Measurements from ENCODE around the gene PCDH12. TPM values are rescaled to one million over a fixed set of nuclear protein-coding genes. Genes with fewer than 3 reads are reported as not detected.

The PCDH12 gene
- total RNA-seq, 1 experiment from 2014 or later: not detected

DNA sequence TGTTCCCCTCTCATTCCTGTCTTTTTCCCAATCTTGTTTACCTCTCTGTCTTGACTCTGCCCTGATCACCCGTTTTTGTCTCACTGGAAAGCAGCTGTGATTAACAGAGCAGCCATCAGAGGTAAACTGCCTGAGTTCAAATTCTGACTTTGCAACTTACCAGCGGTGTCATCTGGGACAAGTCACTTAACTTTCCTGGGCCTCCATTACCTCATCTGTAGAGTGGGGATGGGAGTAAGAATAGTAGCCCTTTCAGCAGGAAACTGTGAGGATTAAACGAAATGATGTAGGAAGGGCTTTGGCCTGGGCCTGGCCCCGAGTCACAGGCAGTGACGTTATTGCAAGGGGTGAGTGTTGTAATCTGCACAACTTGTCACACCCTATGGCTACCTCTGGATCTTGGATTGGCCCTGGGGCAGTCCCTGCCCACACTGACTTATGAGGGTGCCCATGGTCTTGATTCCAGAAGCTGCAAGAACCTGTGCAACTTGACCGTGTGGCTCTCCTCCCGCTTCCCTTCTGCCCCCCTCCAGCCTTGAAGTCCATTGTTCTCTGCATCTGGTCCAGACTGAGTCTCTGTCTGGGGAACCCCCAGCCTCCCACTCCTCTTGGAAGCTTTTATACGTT, 657 bp upstream of the PCDH12 start:
- Histone ChIP-seq H3K9me3 (ENCODE audit: control insufficient read depth, insufficient read depth, low read depth, low read length) (no peaks in the 10 kb centered on the region), H3K36me3 (ENCODE audit: control insufficient read depth, insufficient read depth, low read length) (no peaks in the 10 kb centered on the region), H3K27ac (ENCODE audit: low read length) (no peak overlapping the region), H3K4me3 (ENCODE audit: low read depth in 2 of 2, low read length in 2 of 2) (no peak overlapping the region), H3K4me1 (ENCODE audit: control insufficient read depth, insufficient read depth, low read length) (no peaks in the 10 kb centered on the region), H3K27me3 (ENCODE audit: control insufficient read depth, insufficient read depth, low read length) (no peaks in the 10 kb centered on the region)
- DNase-seq (ENCODE audit: low read depth, low spot score) (no peak), ATAC-seq (no peak)
- ChIA-PET POLR2A (no interaction called here), CTCF (interaction anchor here (0.5 to 1.4 kb wide), 4 partner anchors 11 to 69 kb away, joined by 3 to 9 read pairs (median 4); partner anchors contain the start of gene RNF14)
- intact Hi-C loops (cut with micrococcal nuclease; ENCODE audit: unreplicated experiment) (no loop called here), in situ Hi-C loops (cut with HindIII; ENCODE audit: low pct_unique_long_range_greater_than_20kb, low sequenced_read_pairs) (no loop called here)
- TF ChIP-seq, protein P1, sequence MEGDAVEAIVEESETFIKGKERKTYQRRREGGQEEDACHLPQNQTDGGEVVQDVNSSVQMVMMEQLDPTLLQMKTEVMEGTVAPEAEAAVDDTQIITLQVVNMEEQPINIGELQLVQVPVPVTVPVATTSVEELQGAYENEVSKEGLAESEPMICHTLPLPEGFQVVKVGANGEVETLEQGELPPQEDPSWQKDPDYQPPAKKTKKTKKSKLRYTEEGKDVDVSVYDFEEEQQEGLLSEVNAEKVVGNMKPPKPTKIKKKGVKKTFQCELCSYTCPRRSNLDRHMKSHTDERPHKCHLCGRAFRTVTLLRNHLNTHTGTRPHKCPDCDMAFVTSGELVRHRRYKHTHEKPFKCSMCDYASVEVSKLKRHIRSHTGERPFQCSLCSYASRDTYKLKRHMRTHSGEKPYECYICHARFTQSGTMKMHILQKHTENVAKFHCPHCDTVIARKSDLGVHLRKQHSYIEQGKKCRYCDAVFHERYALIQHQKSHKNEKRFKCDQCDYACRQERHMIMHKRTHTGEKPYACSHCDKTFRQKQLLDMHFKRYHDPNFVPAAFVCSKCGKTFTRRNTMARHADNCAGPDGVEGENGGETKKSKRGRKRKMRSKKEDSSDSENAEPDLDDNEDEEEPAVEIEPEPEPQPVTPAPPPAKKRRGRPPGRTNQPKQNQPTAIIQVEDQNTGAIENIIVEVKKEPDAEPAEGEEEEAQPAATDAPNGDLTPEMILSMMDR (IDR thresholded peaks at IDR 0.05): no peak
- TF ChIP-seq POLR2AphosphoS5 (IDR thresholded peaks at IDR 0.05; ENCODE audit: low read depth, low read length) (no peak), TCF7L2 (IDR thresholded peaks at IDR 0.05; ENCODE audit: low read depth, low read length) (no peak)
- BruUV-seq (replicated peaks): no TSS peak

DNA sequence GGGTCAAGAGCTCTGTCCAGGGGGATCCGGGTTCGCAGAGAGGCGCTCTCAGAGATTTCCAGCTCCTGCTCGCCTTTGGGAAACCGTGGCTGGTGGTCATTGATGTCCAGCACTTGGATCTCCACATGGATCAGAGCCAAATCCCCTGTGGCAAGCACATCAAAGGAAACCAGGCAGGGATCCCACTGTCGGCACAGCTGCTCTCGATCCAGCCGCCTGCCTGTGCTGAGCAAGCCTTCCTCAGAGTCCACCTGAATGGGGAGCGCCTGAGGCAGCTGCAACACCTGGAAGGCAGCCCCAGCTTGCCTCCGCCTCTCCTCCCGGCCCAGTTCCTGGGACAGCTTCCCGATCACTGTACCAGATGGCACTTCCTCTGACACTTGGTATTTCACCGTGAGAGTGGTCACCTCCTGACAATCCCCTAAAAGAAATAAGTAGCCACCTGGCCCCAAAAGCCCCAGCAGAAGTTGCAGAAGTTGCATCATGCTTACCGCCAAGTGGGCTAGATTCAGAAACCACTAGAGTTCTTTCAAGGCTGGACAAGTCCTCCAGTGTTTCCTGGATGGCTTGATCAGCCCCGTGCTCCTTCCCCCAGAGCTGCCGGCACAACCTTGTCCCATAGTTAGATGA, 520 bp downstream of the PCDH12 start:
- no peak overlapping the region for H3K4me3 ChIP-seq (ENCODE audit: low read depth in 2 of 2, low read length in 2 of 2)
- H3K27ac ChIP-seq (ENCODE audit: low read length): no peak overlapping the region
- ChIA-PET CTCF (interaction anchor here (1.0 to 1.4 kb wide), 3 partner anchors 12 to 68 kb away, joined by 3 to 4 read pairs (median 4); partner anchors contain the start of gene RNF14), POLR2A (no interaction called here)
- H3K4me1 ChIP-seq (ENCODE audit: control insufficient read depth, insufficient read depth, low read length): no peaks in the 10 kb centered on the region
- no peaks in the 10 kb centered on the region for H3K36me3 ChIP-seq (ENCODE audit: control insufficient read depth, insufficient read depth, low read length)
- DNase-seq (ENCODE audit: low read depth, low spot score) (no peak), ATAC-seq (no peak)
- no TSS peak for BruUV-seq (replicated peaks)
- intact Hi-C loops (cut with micrococcal nuclease; ENCODE audit: unreplicated experiment) (no loop called here), in situ Hi-C loops (cut with HindIII; ENCODE audit: low pct_unique_long_range_greater_than_20kb, low sequenced_read_pairs) (no loop called here)
- H3K9me3 ChIP-seq (ENCODE audit: control insufficient read depth, insufficient read depth, low read depth, low read length): no peaks in the 10 kb centered on the region
- no peak for TF ChIP-seq SIN3A (IDR thresholded peaks at IDR 0.05; ENCODE audit: borderline replicate concordance, insufficient read depth, low read depth, low read length)
- TF ChIP-seq POLR2AphosphoS5 (IDR thresholded peaks at IDR 0.05; ENCODE audit: low read depth, low read length): no peak
- TF ChIP-seq, protein P2, sequence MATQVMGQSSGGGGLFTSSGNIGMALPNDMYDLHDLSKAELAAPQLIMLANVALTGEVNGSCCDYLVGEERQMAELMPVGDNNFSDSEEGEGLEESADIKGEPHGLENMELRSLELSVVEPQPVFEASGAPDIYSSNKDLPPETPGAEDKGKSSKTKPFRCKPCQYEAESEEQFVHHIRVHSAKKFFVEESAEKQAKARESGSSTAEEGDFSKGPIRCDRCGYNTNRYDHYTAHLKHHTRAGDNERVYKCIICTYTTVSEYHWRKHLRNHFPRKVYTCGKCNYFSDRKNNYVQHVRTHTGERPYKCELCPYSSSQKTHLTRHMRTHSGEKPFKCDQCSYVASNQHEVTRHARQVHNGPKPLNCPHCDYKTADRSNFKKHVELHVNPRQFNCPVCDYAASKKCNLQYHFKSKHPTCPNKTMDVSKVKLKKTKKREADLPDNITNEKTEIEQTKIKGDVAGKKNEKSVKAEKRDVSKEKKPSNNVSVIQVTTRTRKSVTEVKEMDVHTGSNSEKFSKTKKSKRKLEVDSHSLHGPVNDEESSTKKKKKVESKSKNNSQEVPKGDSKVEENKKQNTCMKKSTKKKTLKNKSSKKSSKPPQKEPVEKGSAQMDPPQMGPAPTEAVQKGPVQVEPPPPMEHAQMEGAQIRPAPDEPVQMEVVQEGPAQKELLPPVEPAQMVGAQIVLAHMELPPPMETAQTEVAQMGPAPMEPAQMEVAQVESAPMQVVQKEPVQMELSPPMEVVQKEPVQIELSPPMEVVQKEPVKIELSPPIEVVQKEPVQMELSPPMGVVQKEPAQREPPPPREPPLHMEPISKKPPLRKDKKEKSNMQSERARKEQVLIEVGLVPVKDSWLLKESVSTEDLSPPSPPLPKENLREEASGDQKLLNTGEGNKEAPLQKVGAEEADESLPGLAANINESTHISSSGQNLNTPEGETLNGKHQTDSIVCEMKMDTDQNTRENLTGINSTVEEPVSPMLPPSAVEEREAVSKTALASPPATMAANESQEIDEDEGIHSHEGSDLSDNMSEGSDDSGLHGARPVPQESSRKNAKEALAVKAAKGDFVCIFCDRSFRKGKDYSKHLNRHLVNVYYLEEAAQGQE (IDR thresholded peaks at IDR 0.05; ENCODE audit: insufficient read depth in 1 of 2, low read depth in 2 of 2, low read length in 1 of 2): no peak
- TF ChIP-seq TCF7L2 (IDR thresholded peaks at IDR 0.05; ENCODE audit: low read depth, low read length): no peak
- TF ChIP-seq, protein P1 (IDR thresholded peaks at IDR 0.05): no peak
- H3K27me3 ChIP-seq (ENCODE audit: control insufficient read depth, insufficient read depth, low read length): no peaks in the 10 kb centered on the region; the same call in 1 of the 2 replicates

All from Panc1 (cell line).